HCT116 (cell line): ENCODE measurements around the gene IQCM. TPM values are rescaled to one million over a fixed set of nuclear protein-coding genes. Genes with fewer than 3 reads are reported as not detected.

Experiments used
- ATAC-seq: fragments of 200-7000 bp; cut with Tn5 transposase; 2 replicates; pipeline ENCODE4 v1.9.1; 2020; ENCODE audit warnings: mild to moderate bottlenecking, moderate library complexity
- BruUV-seq: library from RNA; stranded (reverse); fragments of 400-500 nt; replicated peaks from 2 replicates; lab custom pipeline; 2021; lab: Mats Ljungman, UMichigan
- CTCF ChIA-PET: fragments of 300-600 bp; sonication (Branson Sonifier 250); formaldehyde crosslinking; loops from one replicate; lab custom pipeline; 2021; ENCODE audit warnings: antibody characterized with exemption; lab: Charles Lee
- POLR2A ChIA-PET: fragments of 300-600, 350-600 bp; sonication (Branson Sonifier 250); formaldehyde crosslinking; loops from one replicate; lab custom pipeline; 2021; ENCODE audit warnings: antibody characterized with exemption; lab: Charles Lee
- RAD21 ChIA-PET, 2 experiments: fragments of 300-600 bp; sonication (Branson Sonifier 250); formaldehyde crosslinking; loops; one replicate each; lab custom pipeline; 2023; ENCODE audit warnings: low total read pairs in 2 of 2; ENCODE audit not compliant: uncharacterized antibody in 2 of 2, unreplicated experiment in 2 of 2, low non-redundant PET in 1 of 2; lab: Charles Lee
- DNase-seq: peaks from one replicate; pipeline ENCODE4 v3.0.0-alpha.2; 2010; ENCODE audit warnings: low read depth, low spot score
- H2AFZ ChIP-seq: fragments of 200-600 bp; shearing (Covaris generic), sonication (generic); 2 replicates; pipeline ENCODE4 v1.6.1; 2017; ENCODE audit warnings: low read depth, mixed run types, mixed read lengths, antibody characterized with exemption, low read length; ENCODE audit not compliant: poor library complexity, severe bottlenecking
- H3K27ac ChIP-seq: 2 replicates; pipeline ENCODE4 v1.5.1; 2012; ENCODE audit warnings: low read depth, low read length
- H3K27me3 ChIP-seq: fragments of 200-600 bp; sonication (generic); 2 replicates; pipeline ENCODE4 v1.6.1; 2016; ENCODE audit warnings: mixed run types, low read length, mixed read lengths; ENCODE audit not compliant: insufficient read depth
- H3K36me3 ChIP-seq, 2 experiments: fragments of 200-500 bp in 1 of 2; fragments of 200-600 bp in 1 of 2; sonication (Bioruptor generic) in 1 of 2; sonication (generic) in 1 of 2; 2 replicates each; pipeline versions ENCODE4 v1.5.1 to v1.6.1; 2014 to 2016; ENCODE audit warnings: low read length in 2 of 2, inconsistent platforms in 1 of 2, mixed read lengths in 1 of 2, mixed run types in 1 of 2; ENCODE audit not compliant: insufficient read depth in 2 of 2, control insufficient read depth in 1 of 2
- H3K4me1 ChIP-seq, 2 experiments: fragments of 200-600 bp in 1 of 2; sonication (generic) in 1 of 2; 2 replicates each; pipeline versions ENCODE4 v1.5.1 to v1.6.1; 2012 to 2017; ENCODE audit warnings: low read length in 2 of 2, inconsistent platforms in 1 of 2, mild to moderate bottlenecking in 1 of 2, mixed read lengths in 1 of 2, mixed run types in 1 of 2, moderate library complexity in 1 of 2; ENCODE audit not compliant: insufficient read depth in 2 of 2, control insufficient read depth in 1 of 2
- H3K4me2 ChIP-seq: fragments of 200-600 bp; sonication (generic); 2 replicates; pipeline ENCODE4 v1.6.1; 2017; ENCODE audit warnings: mixed run types, low read length, mixed read lengths
- H3K4me3 ChIP-seq, 2 experiments: fragments of 200-600 bp in 1 of 2; sonication (generic) in 1 of 2; replicated peaks in 1 of 2; 2 replicates each; pipeline ENCODE4 v1.5.1; 2011 to 2016; ENCODE audit warnings: low read length in 2 of 2, control low read depth in 1 of 2, low read depth in 1 of 2, mild to moderate bottlenecking in 1 of 2, mixed read lengths in 1 of 2, mixed run types in 1 of 2
- H3K79me2 ChIP-seq: fragments of 200-600 bp; sonication (generic); 2 replicates; pipeline ENCODE4 v1.6.1; 2017; ENCODE audit warnings: mild to moderate bottlenecking, mixed run types, low read length, moderate library complexity, mixed read lengths; ENCODE audit not compliant: insufficient read depth
- H3K9ac ChIP-seq: fragments of 200-600 bp; sonication (generic); 2 replicates; pipeline ENCODE4 v1.6.1; 2016; ENCODE audit warnings: low read length, mixed read lengths
- H3K9me2 ChIP-seq: fragments of 200-600 bp; sonication (generic), shearing (Covaris generic); 2 replicates; pipeline ENCODE4 v1.6.1; 2017; ENCODE audit warnings: mixed run types, mild to moderate bottlenecking, moderate library complexity; ENCODE audit not compliant: insufficient read depth
- H3K9me3 ChIP-seq, 2 experiments: fragments of 200-500 bp in 1 of 2; fragments of 200-600 bp in 1 of 2; sonication (Bioruptor generic) in 1 of 2; sonication (generic) in 1 of 2; 2 replicates each; pipeline ENCODE4 v1.6.1; 2014 to 2017; ENCODE audit warnings: low read length in 2 of 2, mixed read lengths in 2 of 2, inconsistent platforms in 1 of 2, low read depth in 1 of 2, mild to moderate bottlenecking in 1 of 2, mixed run types in 1 of 2, moderate library complexity in 1 of 2; ENCODE audit not compliant: control insufficient read depth in 1 of 2, insufficient read depth in 1 of 2
- H4K20me1 ChIP-seq: fragments of 200-600 bp; sonication (generic), shearing (Covaris generic); 2 replicates; pipeline ENCODE4 v1.6.1; 2017; ENCODE audit warnings: mixed run types, mild to moderate bottlenecking, moderate library complexity; ENCODE audit not compliant: insufficient read depth
- CBX3 ChIP-seq: IDR thresholded peaks from 2 replicates; pipeline ENCODE4 v1.6.1; 2012; ENCODE audit warnings: low read depth
- MAX ChIP-seq: IDR thresholded peaks from 2 replicates; pipeline ENCODE4 v1.6.1; 2012
- POLR2A ChIP-seq: IDR thresholded peaks from 2 replicates; pipeline ENCODE4 v1.7.0; 2011; ENCODE audit warnings: borderline replicate concordance; ENCODE audit not compliant: insufficient read depth, insufficient read length; ENCODE audit errors: extremely low read depth
- RAD21 ChIP-seq: IDR thresholded peaks from 2 replicates; pipeline ENCODE4 v1.6.1; 2012; ENCODE audit warnings: low read depth, mild to moderate bottlenecking
- REST ChIP-seq: IDR thresholded peaks from 2 replicates; pipeline ENCODE4 v1.6.1; 2012; ENCODE audit warnings: low read depth
- SP1 ChIP-seq: IDR thresholded peaks from 2 replicates; pipeline ENCODE4 v1.6.1; 2012; ENCODE audit warnings: low read depth
- SRF ChIP-seq: IDR thresholded peaks from 2 replicates; pipeline ENCODE4 v1.6.1; 2012; ENCODE audit warnings: low read depth
- TCF7L2 ChIP-seq: IDR thresholded peaks from 2 replicates; pipeline ENCODE4 v1.7.0; 2011; ENCODE audit warnings: borderline replicate concordance, inconsistent platforms; ENCODE audit not compliant: insufficient read depth, insufficient read length; ENCODE audit errors: extremely low read depth
- intact Hi-C: fragments of 100-400 bp; cut with micrococcal nuclease; formaldehyde crosslinking; loops from 2 replicates; pipeline ENCODE4 v1.10.0; 2022
- total RNA-seq: library from RNA; stranded (reverse); gene quantifications from one replicate; pipeline ENCODE4 v1.2.1, GENCODE V29; 2021; ENCODE audit not compliant: unreplicated experiment

Gene IQCM
- total RNA-seq, 1 experiment from 2014 or later: 0.20 TPM

- Histone ChIP-seq H3K4me1 (peaks cover 0 to 12% of the 10 kb centered on the region in 2 experiments; a peak in 2 of 4 replicates), H2AFZ (no peak overlapping the region), H3K79me2 (no peaks in the 10 kb centered on the region), H3K27ac (no peak overlapping the region), H3K4me3 (no peak overlapping the region), H3K9me3 (no peaks in the 10 kb centered on the region), H3K4me2 (no peak overlapping the region), H3K9ac (no peak overlapping the region), H3K27me3 (no peaks in the 10 kb centered on the region), H3K36me3 (no peaks in the 10 kb centered on the region), H3K9me2 (no peaks in the 10 kb centered on the region), H4K20me1 (no peaks in the 10 kb centered on the region)
- BruUV-seq: no TSS peak
- TF ChIP-seq TCF7L2 (no peak), CBX3 (no peak), SP1 (no peak), MAX (no peak), POLR2A (no peak), SRF (no peak), RAD21 (no peak), REST (no peak)
- intact Hi-C loops: no loop called here
- DNase-seq: no peak
- POLR2A ChIA-PET: no interaction called here
- no peak for ATAC-seq
- CTCF ChIA-PET: no interaction called here
- RAD21 ChIA-PET: no interaction called here
These were observed 47.2 kb downstream of the IQCM start for GRCh38 chr4:149768477-149768876.
